Neuronal stem cell (in vitro differentiated cells): ENCODE measurements around the gene TNNI3K.

Experiments used
- DNase-seq: peaks from one replicate; pipeline ENCODE4 v3.0.0-alpha.2; 2013; ENCODE audit warnings: low spot score
- H2AFZ ChIP-seq: one replicate; pipeline ENCODE4 v1.6.1; 2013; ENCODE audit warnings: mild to moderate bottlenecking, low read length, inconsistent platforms
- H2AK5ac ChIP-seq: 2 replicates; pipeline ENCODE4 v1.6.1; 2013; ENCODE audit warnings: low read depth, mild to moderate bottlenecking, inconsistent platforms, low read length, moderate library complexity, mixed read lengths
- H2BK120ac ChIP-seq: 2 replicates; pipeline ENCODE4 v1.6.1; 2013; ENCODE audit warnings: low read depth, mild to moderate bottlenecking, inconsistent platforms, low read length, moderate library complexity, mixed read lengths
- H2BK12ac ChIP-seq: one replicate; pipeline ENCODE4 v1.6.1; 2013; ENCODE audit warnings: low read length, inconsistent platforms
- H2BK15ac ChIP-seq: 2 replicates; pipeline ENCODE4 v1.6.1; 2013; ENCODE audit warnings: mild to moderate bottlenecking, low read length, inconsistent platforms, mixed read lengths
- H2BK5ac ChIP-seq: one replicate; pipeline ENCODE4 v1.6.1; 2013; ENCODE audit warnings: inconsistent platforms, mild to moderate bottlenecking, low read length, moderate library complexity
- H3K14ac ChIP-seq: one replicate; pipeline ENCODE4 v1.6.1; 2013; ENCODE audit warnings: low read length, inconsistent platforms
- H3K18ac ChIP-seq: 2 replicates; pipeline ENCODE4 v1.6.1; 2013; ENCODE audit warnings: low read length, inconsistent platforms
- H3K23ac ChIP-seq: 2 replicates; pipeline ENCODE4 v1.6.1; 2013; ENCODE audit warnings: low read depth, mild to moderate bottlenecking, mixed read lengths, low read length, inconsistent platforms; ENCODE audit not compliant: poor library complexity
- H3K27ac ChIP-seq: replicated peaks from 3 replicates; pipeline ENCODE4 v1.5.1; 2013; ENCODE audit warnings: low read length, inconsistent platforms
- H3K27me3 ChIP-seq, 3 experiments: 2 replicates each; pipeline ENCODE4 v1.6.1; 2013; ENCODE audit warnings: low read length in 3 of 3, mild to moderate bottlenecking in 2 of 3, inconsistent platforms in 1 of 3, low read depth in 1 of 3, mixed read lengths in 1 of 3, moderate library complexity in 1 of 3; ENCODE audit not compliant: control insufficient read depth in 3 of 3, insufficient read depth in 3 of 3
- H3K36me3 ChIP-seq, 2 donors: replicated peaks in 1 of 2; 2 replicates each; pipeline ENCODE4 v1.6.1; 2013; ENCODE audit warnings: low read length in 2 of 2; ENCODE audit not compliant: control insufficient read depth in 2 of 2, insufficient read depth in 2 of 2
- H3K4ac ChIP-seq: 2 replicates; pipeline ENCODE4 v1.6.1; 2013; ENCODE audit warnings: inconsistent platforms, mild to moderate bottlenecking, low read length, moderate library complexity
- H3K4me1 ChIP-seq, 2 donors: 1 replicate in 1 of 2; 2 replicates in 1 of 2; pipeline ENCODE4 v1.6.1; 2013; ENCODE audit warnings: low read length in 2 of 2, low read depth in 1 of 2; ENCODE audit not compliant: control insufficient read depth in 2 of 2, insufficient read depth in 1 of 2
- H3K4me2 ChIP-seq: one replicate; pipeline ENCODE4 v1.6.1; 2013; ENCODE audit warnings: mild to moderate bottlenecking, low read length, inconsistent platforms; ENCODE audit not compliant: insufficient read depth, poor library complexity, severe bottlenecking
- H3K4me3 ChIP-seq, 2 donors: 2 replicates each; pipeline ENCODE4 v1.5.1; 2013; ENCODE audit warnings: low read length in 2 of 2, mild to moderate bottlenecking in 2 of 2, inconsistent platforms in 1 of 2, moderate library complexity in 1 of 2
- H3K79me1 ChIP-seq: one replicate; pipeline ENCODE4 v1.6.1; 2013; ENCODE audit warnings: low read depth, mild to moderate bottlenecking, inconsistent platforms, low read length, moderate library complexity
- H3K9ac ChIP-seq: one replicate; pipeline ENCODE4 v1.6.1; 2013; ENCODE audit warnings: mild to moderate bottlenecking, low read depth, low read length, inconsistent platforms; ENCODE audit not compliant: poor library complexity
- H3K9me3 ChIP-seq, 2 donors: replicated peaks in 1 of 2; 2 replicates each; pipeline versions ENCODE3 to v1.6.1; 2013; ENCODE audit warnings: low read length in 2 of 2, mild to moderate bottlenecking in 2 of 2, inconsistent platforms in 1 of 2, low read depth in 1 of 2, mixed read lengths in 1 of 2, moderate library complexity in 1 of 2; ENCODE audit not compliant: control insufficient read depth in 2 of 2, insufficient read depth in 1 of 2
- H4K8ac ChIP-seq: one replicate; pipeline ENCODE4 v1.6.1; 2013; ENCODE audit warnings: low read depth, mild to moderate bottlenecking, inconsistent platforms, low read length, moderate library complexity
- H4K91ac ChIP-seq: one replicate; pipeline ENCODE4 v1.6.1; 2013; ENCODE audit warnings: low read length, low read depth, mild to moderate bottlenecking, inconsistent platforms; ENCODE audit not compliant: poor library complexity
- WGBS, 2 donors: extraction: QIAGEN DNeasy Blood & Tissue Kit; methylation state at CpG; one replicate each; pipeline ENCODE4 v1.1.7; 2013; ENCODE audit warnings: missing lambda C conversion rate in 2 of 2, mixed read lengths in 1 of 2; ENCODE audit not compliant: insufficient read length in 2 of 2, insufficient replicate concordance in 1 of 2; ENCODE audit errors: extremely low coverage in 2 of 2; 5-methylcytosine and 5-hydroxymethylcytosine counted together

Gene TNNI3K

DNA sequence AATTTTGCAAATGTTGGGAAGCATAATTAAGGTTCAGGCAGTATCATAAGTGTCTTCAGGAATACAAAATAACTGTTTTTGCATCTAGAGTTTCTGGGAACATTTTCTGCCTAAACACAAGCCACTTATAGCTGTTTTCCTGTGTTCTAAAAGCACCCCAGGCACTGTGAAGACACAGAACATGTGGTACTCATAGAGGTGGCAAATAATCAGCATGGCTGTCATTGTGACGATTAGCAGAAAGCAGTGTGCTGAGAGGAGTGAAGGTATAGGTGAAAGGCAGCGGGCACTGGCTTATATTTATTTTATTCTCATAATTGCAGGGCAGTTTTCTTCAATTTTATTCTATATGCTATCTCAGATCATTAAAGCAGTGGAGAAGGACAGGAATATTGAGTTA, 157.7 kb downstream of the TNNI3K start:
- no peak overlapping the region for H4K91ac ChIP-seq
- H2BK120ac ChIP-seq, result no peak overlapping the region
- H2BK15ac ChIP-seq, result no peak overlapping the region
- no peak overlapping the region for H3K18ac ChIP-seq
- H3K27me3 ChIP-seq, result no peaks in the 10 kb centered on the region
- H3K27ac ChIP-seq, result no peak overlapping the region
- WGBS, 2 donors, result no CpG with 5 or more reads among the region's 2 CpGs
- no peak overlapping the region for H3K9ac ChIP-seq
- H2AK5ac ChIP-seq, result no peak overlapping the region
- H3K4me1 ChIP-seq, result peaks cover 0 to 11% of the 10 kb centered on the region in 2 donors
- no peak overlapping the region for H3K4ac ChIP-seq
- no peak for DNase-seq
- no peak overlapping the region for H2BK5ac ChIP-seq
- no peaks in the 10 kb centered on the region for H3K79me1 ChIP-seq
- no peak overlapping the region for H2AFZ ChIP-seq
- no peak overlapping the region for H4K8ac ChIP-seq
- H3K9me3 ChIP-seq, result no peaks in the 10 kb centered on the region
- no peak overlapping the region for H3K4me3 ChIP-seq
- H2BK12ac ChIP-seq, result no peak overlapping the region
- H3K14ac ChIP-seq, result no peak overlapping the region
- no peaks in the 10 kb centered on the region for H3K36me3 ChIP-seq
- H3K23ac ChIP-seq, result no peak overlapping the region
- H3K4me2 ChIP-seq, result no peak overlapping the region

DNA sequence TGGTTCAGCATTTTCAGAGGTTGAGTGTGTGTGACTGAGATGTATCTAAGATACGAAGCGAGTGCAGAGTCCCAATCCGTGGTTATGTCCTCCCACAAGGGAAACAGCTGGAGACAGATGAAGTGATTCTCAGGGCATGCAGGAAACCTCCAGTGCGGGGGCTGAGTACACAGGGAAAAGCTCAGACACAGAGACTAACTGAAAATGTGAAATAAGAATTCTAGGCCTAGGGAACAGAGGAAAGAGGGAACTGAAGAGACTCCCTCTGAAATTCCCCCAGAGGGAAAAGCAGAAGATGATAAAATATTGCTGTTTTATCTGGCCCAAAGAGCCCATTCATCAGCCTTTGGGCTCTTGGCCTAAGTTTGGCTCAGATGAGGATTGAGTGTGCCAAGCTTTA, 160.4 kb downstream of the TNNI3K start:
- Histone ChIP-seq H2BK15ac (no peak overlapping the region), H3K79me1 (no peaks in the 10 kb centered on the region), H3K27me3 (no peaks in the 10 kb centered on the region), H4K91ac (no peak overlapping the region), H3K4me3 (no peak overlapping the region), H3K18ac (peak overlapping the region; percentile 5), H3K4ac (no peak overlapping the region), H3K9ac (no peak overlapping the region), H3K4me2 (no peak overlapping the region), H2AK5ac (no peak overlapping the region), H3K4me1 (peaks cover 0 to 12% of the 10 kb centered on the region in 2 donors), H3K27ac (no peak overlapping the region), H3K14ac (no peak overlapping the region), H3K36me3 (no peaks in the 10 kb centered on the region), H2BK5ac (no peak overlapping the region), H3K23ac (no peak overlapping the region), H2AFZ (peak overlapping the region; percentile 46), H2BK120ac (no peak overlapping the region), H4K8ac (no peak overlapping the region), H2BK12ac (no peak overlapping the region), H3K9me3 (no peaks in the 10 kb centered on the region)
- DNase-seq, result no peak
- no CpG with 5 or more reads among the region's 4 CpGs for WGBS, 2 donors

DNA sequence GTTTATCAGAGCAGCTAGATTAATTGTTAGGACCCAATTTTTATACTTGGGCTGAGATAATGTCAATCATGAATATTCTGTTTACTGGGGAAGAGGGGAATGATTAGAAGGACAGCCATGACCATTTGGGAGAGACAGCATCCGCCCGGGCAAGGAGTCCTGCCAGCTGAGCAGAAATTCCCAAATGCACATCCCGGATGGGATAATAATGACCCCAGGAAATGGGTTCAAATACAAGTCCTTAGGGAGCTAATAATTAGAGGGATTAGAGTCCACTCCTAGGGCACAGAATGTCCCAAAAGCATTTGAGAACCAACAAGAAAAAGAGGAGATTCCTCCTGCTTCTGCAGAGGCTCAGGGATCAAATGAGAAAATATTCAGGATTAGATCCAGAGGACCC, 161.3 kb downstream of the TNNI3K start:
- Histone ChIP-seq H3K27ac (no peak overlapping the region), H3K9me3 (no peaks in the 10 kb centered on the region), H2AK5ac (no peak overlapping the region), H3K23ac (no peak overlapping the region), H3K9ac (no peak overlapping the region), H3K14ac (no peak overlapping the region), H3K27me3 (no peaks in the 10 kb centered on the region), H4K91ac (no peak overlapping the region), H3K4me2 (no peak overlapping the region), H3K79me1 (no peaks in the 10 kb centered on the region), H3K18ac (no peak overlapping the region), H2BK12ac (no peak overlapping the region), H2BK5ac (no peak overlapping the region), H4K8ac (no peak overlapping the region), H2AFZ (peak overlapping the region; percentile 66), H3K4me1 (peaks cover 0 to 12% of the 10 kb centered on the region in 2 donors), H3K36me3 (no peaks in the 10 kb centered on the region), H3K4ac (no peak overlapping the region), H2BK120ac (no peak overlapping the region), H3K4me3 (no peak overlapping the region), H2BK15ac (no peak overlapping the region)
- no CpG with 5 or more reads among the region's 3 CpGs for WGBS, 2 donors
- DNase-seq, result no peak

DNA sequence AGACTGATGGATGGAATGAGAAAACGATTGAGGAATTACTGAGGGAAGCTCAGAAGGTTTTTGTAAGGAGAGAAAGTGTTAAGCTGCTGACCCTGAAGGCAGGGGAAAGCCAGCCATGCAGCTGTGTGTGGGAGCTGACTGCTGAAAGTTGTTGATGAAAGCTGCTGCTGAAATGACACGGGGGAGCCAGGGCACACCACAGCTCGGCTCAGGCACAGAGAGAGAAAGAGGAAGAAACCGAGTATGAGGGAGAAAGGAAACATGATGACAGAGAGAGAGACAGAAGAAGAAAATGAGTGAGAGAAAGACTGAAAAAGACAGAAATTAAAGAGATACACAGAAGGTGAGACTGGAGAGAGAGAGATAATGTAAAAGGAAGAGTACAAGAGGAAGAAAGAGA, 161.7 kb downstream of the TNNI3K start:
- no peak overlapping the region for H3K9ac ChIP-seq
- DNase-seq, result no peak

More for the DNA sequence above, 161.7 kb downstream of the TNNI3K start:
- H3K36me3 ChIP-seq, result no peaks in the 10 kb centered on the region
- no peak overlapping the region for H4K91ac ChIP-seq
- H2BK120ac ChIP-seq, result no peak overlapping the region
- peaks cover 0 to 12% of the 10 kb centered on the region in 2 donors for H3K4me1 ChIP-seq
- WGBS, 2 donors, result no CpG with 5 or more reads among the region's 4 CpGs
- H3K9me3 ChIP-seq, result no peaks in the 10 kb centered on the region
- no peak overlapping the region for H3K4ac ChIP-seq
- H2AK5ac ChIP-seq, result no peak overlapping the region
- peak overlapping the region; percentile 66 for H2AFZ ChIP-seq
- H2BK12ac ChIP-seq, result no peak overlapping the region
- H2BK5ac ChIP-seq, result no peak overlapping the region
- no peak overlapping the region for H3K23ac ChIP-seq
- H3K27ac ChIP-seq, result no peak overlapping the region
- H3K14ac ChIP-seq, result no peak overlapping the region
- H3K18ac ChIP-seq, result peak overlapping the region; percentile 24
- no peak overlapping the region for H3K4me3 ChIP-seq
- H3K4me2 ChIP-seq, result no peak overlapping the region
- H3K79me1 ChIP-seq, result no peaks in the 10 kb centered on the region
- H3K27me3 ChIP-seq, result no peaks in the 10 kb centered on the region
- no peak overlapping the region for H4K8ac ChIP-seq
- no peak overlapping the region for H2BK15ac ChIP-seq
